T-helper 1 cell (primary cell): ENCODE measurements around the gene MDM1.
A peak's percentile ranks its signal among the peaks of the same experiment; 100 is the strongest.

ENCODE experiments used
- DNase-seq, 5 donors: peaks; one replicate each; pipeline ENCODE4 v3.0.0-alpha.2; 2012 to 2020

MDM1 gene

DNA sequence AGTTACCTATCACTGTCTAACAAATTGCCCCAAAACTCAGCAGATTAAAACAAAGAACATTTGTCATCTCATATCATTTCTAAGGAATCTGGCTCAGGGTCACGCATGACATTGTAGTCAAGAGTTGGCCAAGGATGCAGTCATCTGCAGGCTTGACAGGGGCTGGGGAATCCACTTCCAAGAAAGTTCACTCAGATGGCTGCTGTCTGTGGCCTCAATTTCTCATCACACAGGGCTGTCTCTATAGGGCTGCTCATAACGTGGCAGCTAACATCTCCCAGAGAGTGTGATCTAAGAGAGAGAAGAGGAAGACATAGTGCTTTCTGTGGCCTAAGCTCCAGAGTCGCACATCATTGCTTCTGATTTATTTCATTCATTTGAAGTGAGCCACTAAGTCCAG, 61.8 kb downstream of the MDM1 start:
- no peak for DNase-seq

DNA sequence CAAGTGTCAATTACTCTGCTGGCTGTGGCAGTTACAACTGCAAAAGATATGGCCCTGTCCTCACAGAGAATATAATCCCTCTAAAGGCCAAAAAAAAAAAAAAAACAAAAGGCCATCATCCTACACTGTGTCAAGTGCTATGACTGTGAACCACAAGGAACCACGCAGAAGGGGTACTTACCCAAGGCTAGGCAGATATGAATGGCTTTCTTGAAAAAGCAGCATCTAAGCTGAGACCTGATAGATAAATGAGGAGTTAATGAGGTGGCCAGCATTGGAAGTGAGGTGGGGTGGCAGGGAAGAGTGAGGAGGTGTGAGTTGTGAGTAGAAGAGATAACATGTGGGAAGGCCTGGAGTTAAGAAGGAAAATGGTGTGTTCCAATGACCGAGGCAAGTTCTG, 62.4 kb downstream of the MDM1 start:
- DNase-seq: no peak

DNA sequence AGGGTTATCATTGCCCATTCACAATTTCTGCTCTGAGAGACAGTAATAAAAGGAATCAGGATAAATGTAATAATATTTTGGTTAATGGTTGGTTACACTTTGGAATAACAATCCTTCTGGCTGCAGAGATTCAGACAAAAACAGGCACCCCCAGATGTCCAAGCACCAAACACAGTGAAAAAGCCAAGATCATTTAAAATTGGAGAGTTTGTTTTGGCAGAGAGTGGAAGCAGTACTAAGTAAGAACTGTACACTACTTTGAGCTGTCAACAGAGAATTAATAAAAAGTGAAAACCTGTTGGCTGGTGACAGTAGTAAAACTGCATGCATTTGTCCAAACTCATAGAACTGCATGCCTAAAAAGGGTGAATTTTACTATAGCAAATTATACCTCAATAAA, 63.2 kb downstream of the MDM1 start:
- no peak for DNase-seq

DNA sequence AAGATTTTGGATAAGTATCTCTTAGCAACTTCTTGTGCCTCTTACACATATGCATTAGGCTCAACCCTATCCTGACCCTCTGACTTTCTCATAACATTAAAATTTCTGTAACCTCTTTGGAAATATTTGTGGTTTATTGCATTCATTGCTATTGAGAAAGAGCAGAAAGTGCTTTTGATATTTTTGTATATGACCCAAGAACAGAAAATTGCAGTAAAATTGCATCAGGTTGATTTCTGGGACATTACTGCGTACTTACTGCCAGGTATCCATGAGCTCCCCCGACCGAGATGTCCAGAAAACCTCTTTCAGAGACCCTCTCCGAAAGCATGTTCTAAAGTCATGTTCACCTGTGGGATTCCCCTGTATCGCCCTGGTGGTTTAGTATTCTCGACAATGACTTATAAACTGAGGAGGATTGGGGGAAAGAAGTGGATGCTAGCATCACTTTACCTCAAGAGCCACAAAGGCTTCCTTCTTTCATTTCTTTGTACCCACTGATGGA, 64.2 kb downstream of the MDM1 start:
- peak in 1 of 5 donors; percentile 50 for DNase-seq

DNA sequence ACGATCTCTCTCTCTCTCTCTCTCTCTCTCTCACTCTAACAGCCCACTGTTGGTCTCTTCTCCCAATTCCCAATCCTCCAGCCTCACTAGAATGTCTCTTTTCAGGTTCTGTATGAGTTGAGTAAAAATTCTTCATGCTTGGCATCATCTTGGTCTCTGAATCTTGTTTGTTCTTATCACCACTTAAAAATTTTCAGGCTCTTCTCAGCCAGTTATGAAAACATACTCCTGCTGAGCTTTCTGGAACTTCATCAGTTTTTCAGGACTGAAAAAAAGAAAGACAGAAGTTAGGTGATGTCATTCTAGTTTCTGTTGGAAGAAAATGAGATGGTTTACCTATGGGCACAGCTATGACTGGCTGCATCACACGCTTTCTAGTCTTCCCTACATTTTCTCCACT, 67.3 kb downstream of the MDM1 start:
- no peak for DNase-seq

DNA sequence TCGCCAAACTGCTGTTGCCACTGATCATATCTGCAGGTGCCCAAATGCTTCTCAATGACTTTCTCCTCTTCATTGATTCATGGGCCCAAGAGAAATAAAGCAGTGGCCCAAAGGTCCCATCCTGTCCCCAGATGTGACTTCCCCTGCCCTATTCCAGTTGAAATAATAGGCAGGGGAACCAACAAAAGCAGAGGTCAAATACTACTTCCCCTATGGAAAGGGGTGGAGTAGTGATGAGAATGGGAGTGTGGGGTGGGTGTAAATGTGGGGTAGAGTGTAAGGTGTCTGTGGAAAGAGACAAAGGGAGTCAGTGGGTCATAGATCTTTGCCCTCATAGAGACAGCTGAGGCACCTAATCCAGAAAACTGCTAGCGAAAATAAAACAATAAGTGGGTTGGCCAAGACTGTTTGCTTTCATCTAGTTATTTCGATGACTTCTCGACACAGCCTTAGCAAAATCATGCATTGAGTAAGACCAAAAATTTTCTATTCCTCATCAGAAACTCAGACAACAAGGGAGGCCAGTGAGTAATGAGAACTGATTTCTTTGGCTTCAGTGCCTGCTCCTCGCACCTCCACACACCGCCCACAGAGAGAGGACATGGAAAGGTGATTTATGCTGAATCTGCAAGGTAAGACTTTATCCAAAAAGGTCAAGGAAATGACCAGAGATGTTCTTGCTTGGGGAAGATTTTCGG, 67.9 kb downstream of the MDM1 start:
- no peak for DNase-seq

DNA sequence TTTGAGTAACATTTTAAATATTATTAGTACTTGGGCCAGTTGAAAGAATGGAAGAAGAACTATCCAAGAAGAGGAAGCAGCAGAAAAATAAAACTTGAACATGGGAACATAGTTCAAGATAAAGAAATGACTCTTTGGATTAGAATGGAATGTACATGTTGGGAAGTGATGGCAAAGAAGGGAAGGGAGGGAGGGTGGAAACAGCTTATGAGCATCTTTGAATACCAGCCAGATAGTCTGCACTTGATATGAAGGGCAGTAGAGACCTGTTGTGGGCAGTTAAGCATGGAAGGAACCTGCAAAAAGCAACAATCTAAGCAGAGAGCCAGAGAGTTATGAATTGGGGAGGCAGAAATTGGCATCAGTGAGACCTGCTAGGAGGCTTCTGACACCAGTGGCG, 68.8 kb downstream of the MDM1 start:
- no peak for DNase-seq

DNA sequence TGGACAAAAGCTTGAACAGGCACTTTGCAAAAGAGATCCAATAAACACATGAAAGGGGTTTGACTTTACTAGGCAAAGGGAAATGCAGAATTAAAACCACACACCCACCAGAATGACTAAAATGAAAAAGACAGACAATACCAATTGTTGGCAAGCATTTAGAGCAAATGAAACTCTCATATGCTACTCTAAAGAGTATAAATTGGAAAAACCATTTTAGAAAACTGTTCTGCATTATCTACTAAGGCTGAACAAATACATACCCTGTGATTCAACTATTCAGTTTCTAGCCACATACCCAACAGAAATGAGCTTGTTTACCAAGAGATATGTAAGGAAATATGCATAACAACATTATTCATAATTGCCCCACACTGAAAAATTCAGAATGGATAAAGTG, 70.3 kb downstream of the MDM1 start:
- no peak for DNase-seq

DNA sequence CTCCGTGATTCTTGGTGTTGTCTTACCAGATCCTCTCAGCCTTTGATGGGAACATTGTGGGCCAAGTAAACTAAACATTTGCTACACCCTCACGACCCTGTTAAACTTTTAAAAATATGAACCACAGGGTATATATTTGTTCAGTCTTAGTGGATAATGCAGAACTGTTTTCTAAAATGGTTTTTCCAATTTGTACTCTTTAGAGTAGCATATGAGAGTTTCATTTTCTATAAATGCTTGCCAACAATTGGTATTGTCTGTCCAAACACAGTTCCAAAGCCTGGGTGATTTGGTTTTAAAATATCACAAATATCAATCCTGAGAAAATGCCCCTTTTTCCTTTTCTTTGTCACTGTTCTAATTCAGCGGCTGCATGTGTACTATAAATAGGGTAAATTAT, 72.0 kb downstream of the MDM1 start:
- DNase-seq: no peak

DNA sequence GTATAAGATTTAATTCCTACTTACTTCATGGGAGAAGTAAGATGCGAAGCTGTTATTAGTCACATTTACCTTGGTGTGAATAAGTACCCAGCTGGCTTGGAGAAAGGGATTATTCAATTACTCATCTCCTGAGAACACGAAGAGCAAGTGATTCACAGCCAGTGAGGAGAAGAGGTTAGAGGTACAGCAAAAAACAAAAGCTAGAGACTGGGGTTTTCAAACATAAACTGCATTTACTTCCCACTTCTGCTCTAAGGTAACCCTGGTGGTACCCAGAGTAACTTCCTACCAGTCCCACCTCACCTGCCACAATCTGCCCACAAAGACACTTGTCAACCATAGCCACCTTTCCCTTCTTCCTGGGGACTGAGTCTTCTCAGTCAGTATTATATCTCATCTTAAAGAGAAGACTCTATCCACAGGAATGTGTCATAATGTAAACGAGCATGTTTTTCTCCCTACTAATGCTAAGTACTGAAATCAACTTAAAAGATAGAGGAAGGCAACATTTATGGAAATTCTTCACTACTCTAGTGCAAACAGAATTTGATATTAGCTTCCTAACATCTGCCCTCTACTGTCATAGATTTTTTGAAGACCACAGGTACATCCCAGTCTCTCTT, 72.7 kb downstream of the MDM1 start:
- DNase-seq: no peak

DNA sequence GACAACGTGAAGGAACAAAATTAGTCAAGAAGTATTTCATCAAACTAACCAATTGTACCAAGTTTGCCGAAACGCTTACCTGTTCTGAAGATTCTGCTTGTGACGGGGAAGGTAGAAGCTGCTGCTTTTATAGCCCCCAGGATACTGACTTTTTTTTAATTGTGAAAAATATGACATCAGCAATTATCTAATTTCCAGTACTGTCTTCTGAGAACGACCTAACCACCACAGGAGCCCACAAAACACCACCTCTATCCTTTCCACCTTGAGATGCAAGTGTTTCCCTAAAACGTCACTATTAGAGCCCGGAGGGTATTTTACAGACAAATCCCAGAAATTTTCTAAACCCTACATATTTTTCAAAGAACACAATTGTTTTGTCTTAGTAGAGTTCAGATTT, 78.7 kb downstream of the MDM1 start, which contains the start of gene IL22:
Gene IL22 (minus strand): TSS at position 101 of the 400 bp plus-strand sequence. CDS start 156 bp downstream, outside the sequence.
- DNase-seq: no peak

DNA sequence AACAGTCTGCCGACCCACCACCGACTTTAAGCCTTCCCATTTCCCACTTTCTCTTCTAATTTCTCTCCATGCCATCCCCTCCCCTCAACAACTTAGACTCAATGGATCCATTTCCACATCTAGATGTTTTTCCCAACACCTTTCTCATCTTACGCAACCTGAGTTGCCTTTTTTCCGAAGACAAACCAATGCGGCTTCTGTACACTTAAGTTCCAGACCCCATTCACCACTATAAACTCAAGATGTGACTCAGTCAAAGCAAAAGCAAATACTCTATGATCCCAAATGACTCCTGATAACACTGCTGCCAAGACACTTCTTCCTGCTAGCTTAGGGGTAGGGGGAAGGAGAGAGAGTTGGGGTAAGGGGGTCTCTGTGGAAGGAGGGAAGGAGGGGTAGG, 80.1 kb downstream of the MDM1 start:
- no peak for DNase-seq

DNA sequence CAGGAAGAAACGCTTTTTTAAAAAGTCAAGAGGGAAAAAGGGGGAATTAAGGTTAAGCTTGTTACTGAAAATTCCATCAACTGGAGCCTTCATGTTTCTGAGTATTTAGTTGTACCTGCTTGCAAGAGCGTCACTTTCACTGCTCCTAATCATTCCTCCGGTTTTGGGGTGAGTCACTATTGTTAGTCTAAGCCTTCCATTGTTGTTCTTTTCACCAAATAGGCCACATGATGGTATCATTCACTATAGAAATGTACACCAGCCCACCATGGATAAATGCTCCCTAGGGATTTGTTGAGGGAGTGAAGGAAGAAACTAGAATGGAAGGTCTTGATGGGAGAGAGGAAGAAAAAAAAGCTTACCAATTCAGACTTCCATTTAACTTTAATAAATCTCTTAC, 81.7 kb downstream of the MDM1 start:
- no peak for DNase-seq

DNA sequence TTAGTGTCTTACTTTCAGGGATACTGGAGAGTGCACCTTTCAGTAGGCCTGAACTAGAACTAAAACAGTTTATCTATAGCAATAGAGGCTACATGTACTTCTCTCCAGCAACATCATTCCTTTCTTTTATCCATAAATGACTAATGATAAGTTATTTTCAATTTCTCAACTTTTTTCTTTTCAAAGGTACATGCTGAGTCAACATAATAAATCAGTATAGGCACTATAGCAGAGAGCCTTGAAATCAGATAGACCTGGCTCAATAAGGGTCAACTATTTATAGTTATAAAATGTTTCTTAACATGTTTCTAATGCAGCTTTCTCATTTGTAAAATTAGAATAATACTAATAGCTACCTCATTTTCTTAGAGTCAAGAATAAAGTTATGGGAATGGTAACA, 84.4 kb downstream of the MDM1 start:
- no peak for DNase-seq

DNA sequence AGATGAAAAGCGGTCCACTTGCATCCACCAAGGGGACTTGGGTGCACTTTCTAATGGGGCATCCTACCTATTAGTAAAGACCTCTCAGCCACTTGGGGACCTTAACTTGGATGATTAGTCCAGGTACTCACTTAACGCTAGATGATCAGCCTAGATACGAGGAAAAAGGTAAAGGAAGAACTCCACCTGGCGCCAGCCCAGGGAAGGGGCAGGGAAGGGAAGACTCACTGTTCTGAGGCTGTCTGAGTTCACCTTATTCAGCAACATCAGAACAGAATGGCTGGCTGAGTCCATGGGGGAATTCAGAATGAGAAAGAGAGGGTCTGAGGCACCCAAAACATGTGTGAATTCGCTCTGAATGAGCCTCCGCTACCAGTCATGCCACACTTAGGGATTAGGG, 85.8 kb downstream of the MDM1 start:
- DNase-seq: no peak

DNA sequence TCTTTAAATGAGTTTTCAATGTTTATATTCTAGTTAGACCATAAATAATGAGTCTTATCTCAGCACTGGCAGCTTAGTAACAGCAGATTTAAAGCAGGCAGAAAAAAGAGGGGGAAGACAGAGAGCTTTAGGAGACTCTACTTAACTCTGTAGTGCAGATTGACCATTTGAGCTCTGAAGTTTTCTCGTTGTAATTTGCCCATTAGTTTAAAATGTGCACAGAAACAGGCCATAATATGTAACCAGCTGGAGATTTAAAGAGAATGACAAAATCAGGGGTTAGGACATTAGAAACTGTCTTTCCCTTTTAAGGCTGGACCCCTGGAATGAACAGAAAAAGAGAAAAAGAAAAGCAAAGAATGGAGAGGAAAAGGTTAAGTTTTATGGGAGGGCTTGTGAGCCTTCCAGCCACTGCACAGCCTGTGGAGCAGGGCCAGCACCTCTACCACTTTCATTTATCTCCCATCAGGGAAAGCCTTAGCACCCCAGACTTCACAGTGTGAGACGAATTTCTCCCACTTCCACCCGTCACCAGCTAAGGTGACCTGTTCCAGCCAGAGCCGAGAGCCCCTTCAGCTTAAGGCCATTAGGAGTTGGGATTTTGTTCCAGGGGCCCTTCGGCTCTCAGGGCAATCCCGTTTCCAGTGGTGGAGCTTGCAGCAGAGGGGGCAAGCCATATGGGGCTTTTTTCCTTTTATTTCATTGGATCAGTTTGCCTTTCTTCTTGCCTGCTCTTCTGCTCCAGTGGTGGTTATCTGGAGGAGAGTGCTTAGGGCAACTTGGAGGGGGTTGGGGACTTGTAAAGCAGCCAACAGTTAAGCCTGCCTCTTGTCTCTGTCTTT, 86.8 kb downstream of the MDM1 start:
- no peak for DNase-seq
